IMR-90 (cell line): Measurements from ENCODE around the gene HS6ST2. TPM values are rescaled to one million over a fixed set of nuclear protein-coding genes. Genes with fewer than 3 reads are reported as not detected.

Source experiments
- ATAC-seq: fragments of 200-7000 bp; cut with Tn5 transposase; 2 replicates; pipeline ENCODE4 v1.9.1; 2020; ENCODE audit warnings: low read depth, mild to moderate bottlenecking, moderate library complexity
- BruUV-seq: library from RNA; stranded (reverse); fragments of 400-500 nt; replicated peaks from 2 replicates; lab custom pipeline; 2021; lab: Mats Ljungman, UMichigan
- CTCF ChIA-PET: fragments of 300-600 bp; formaldehyde crosslinking; extraction: SDS; loops from one replicate; lab custom pipeline; 2021; ENCODE audit warnings: antibody characterized with exemption; lab: Yijun Ruan, JAX
- POLR2A ChIA-PET: fragments of 300-600 bp; sonication (Branson Sonifier 250); formaldehyde crosslinking; loops from one replicate; lab custom pipeline; 2022; ENCODE audit warnings: antibody characterized with exemption; ENCODE audit not compliant: unreplicated experiment; lab: Charles Lee
- DNase-seq: peaks from one replicate; pipeline ENCODE4 v3.0.0; 2013
- H2AFZ ChIP-seq: replicated peaks from 2 replicates; pipeline ENCODE3; 2013; ENCODE audit warnings: low read length, mild to moderate bottlenecking; ENCODE audit not compliant: poor library complexity
- H2AK5ac ChIP-seq: 2 replicates; pipeline ENCODE4 v1.6.1; 2013; ENCODE audit warnings: low read depth, low read length, inconsistent platforms
- H2AK9ac ChIP-seq: replicated peaks from 2 replicates; pipeline ENCODE3; 2013; ENCODE audit warnings: mild to moderate bottlenecking, low read depth, low read length, moderate library complexity; ENCODE audit not compliant: poor library complexity
- H2BK120ac ChIP-seq: 2 replicates; pipeline ENCODE4 v1.6.1; 2013; ENCODE audit warnings: low read depth, low read length, inconsistent platforms
- H2BK15ac ChIP-seq: 3 replicates; pipeline ENCODE4 v1.6.1; 2013; ENCODE audit warnings: low read depth, low read length, inconsistent platforms
- H2BK20ac ChIP-seq: 2 replicates; pipeline ENCODE4 v1.6.1; 2013; ENCODE audit warnings: low read depth, mild to moderate bottlenecking, inconsistent platforms, low read length, moderate library complexity
- H2BK5ac ChIP-seq: 2 replicates; pipeline ENCODE4 v1.6.1; 2013; ENCODE audit warnings: mild to moderate bottlenecking, low read depth, low read length, inconsistent platforms; ENCODE audit not compliant: poor library complexity, severe bottlenecking
- H3K14ac ChIP-seq: replicated peaks from 2 replicates; pipeline ENCODE4 v1.6.1; 2013; ENCODE audit warnings: low read depth, low read length, inconsistent platforms
- H3K18ac ChIP-seq: 2 replicates; pipeline ENCODE4 v1.6.1; 2013; ENCODE audit warnings: low read depth, low read length, control low read depth
- H3K23ac ChIP-seq: 2 replicates; pipeline ENCODE4 v1.6.1; 2013; ENCODE audit warnings: low read depth, low read length, inconsistent platforms
- H3K27ac ChIP-seq: 2 replicates; pipeline ENCODE4 v1.5.1; 2013; ENCODE audit warnings: mild to moderate bottlenecking, control low read depth, low read length; ENCODE audit not compliant: insufficient read depth
- H3K27me3 ChIP-seq: 2 replicates; pipeline ENCODE4 v1.6.1; 2013; ENCODE audit warnings: low read length; ENCODE audit not compliant: control insufficient read depth, insufficient read depth
- H3K36me3 ChIP-seq: 2 replicates; pipeline ENCODE4 v1.6.1; 2013; ENCODE audit warnings: low read length, mixed read lengths; ENCODE audit not compliant: control insufficient read depth, insufficient read depth
- H3K4ac ChIP-seq: 2 replicates; pipeline ENCODE4 v1.6.1; 2013; ENCODE audit warnings: low read depth, low read length, inconsistent platforms
- H3K4me1 ChIP-seq: 2 replicates; pipeline ENCODE4 v1.6.1; 2013; ENCODE audit warnings: low read length, mixed read lengths; ENCODE audit not compliant: control insufficient read depth, insufficient read depth
- H3K4me2 ChIP-seq: 2 replicates; pipeline ENCODE4 v1.6.1; 2013; ENCODE audit warnings: low read depth, mild to moderate bottlenecking, control low read depth, low read length, moderate library complexity
- H3K4me3 ChIP-seq: 2 replicates; pipeline ENCODE4 v1.5.1; 2013; ENCODE audit warnings: low read depth, mild to moderate bottlenecking, control low read depth, low read length, moderate library complexity; ENCODE audit not compliant: insufficient read depth
- H3K56ac ChIP-seq: 2 replicates; pipeline ENCODE4 v1.6.1; 2013; ENCODE audit warnings: low read length, inconsistent platforms; ENCODE audit not compliant: insufficient read depth; ENCODE audit errors: extremely low read depth
- H3K79me1 ChIP-seq, 2 experiments: 2 replicates each; pipeline ENCODE4 v1.6.1; 2013; ENCODE audit warnings: low read length in 2 of 2, inconsistent platforms in 1 of 2, low read depth in 1 of 2
- H3K9ac ChIP-seq: 2 replicates; pipeline ENCODE4 v1.6.1; 2013; ENCODE audit warnings: low read depth, low read length, control low read depth
- H3K9me1 ChIP-seq: 2 replicates; pipeline ENCODE4 v1.6.1; 2013; ENCODE audit warnings: low read length, inconsistent platforms; ENCODE audit not compliant: insufficient read depth
- H3K9me3 ChIP-seq: 2 replicates; pipeline ENCODE4 v1.6.1; 2013; ENCODE audit warnings: low read length; ENCODE audit not compliant: control insufficient read depth, insufficient read depth
- H4K20me1 ChIP-seq: 2 replicates; pipeline ENCODE4 v1.6.1; 2013; ENCODE audit warnings: low read length, inconsistent platforms; ENCODE audit not compliant: insufficient read depth
- H4K5ac ChIP-seq: 2 replicates; pipeline ENCODE4 v1.6.1; 2013; ENCODE audit warnings: mild to moderate bottlenecking, low read depth, low read length, control low read depth
- H4K8ac ChIP-seq, 2 experiments: 2 replicates each; pipeline ENCODE4 v1.6.1; 2013; ENCODE audit warnings: low read depth in 2 of 2, low read length in 2 of 2, control low read depth in 1 of 2, inconsistent platforms in 1 of 2
- H4K91ac ChIP-seq: 2 replicates; pipeline ENCODE4 v1.6.1; 2013; ENCODE audit warnings: low read depth, low read length, inconsistent platforms; ENCODE audit not compliant: insufficient read depth
- BHLHE40 ChIP-seq: fragments of 150-350 bp; IDR thresholded peaks from 2 replicates; pipeline ENCODE4 v1.6.1; 2016; ENCODE audit warnings: mild to moderate bottlenecking, low read depth, low read length
- CEBPB ChIP-seq: IDR thresholded peaks from 2 replicates; pipeline ENCODE4 v1.6.1; 2012; ENCODE audit warnings: low read depth, low read length, improper control_type of control experiment
- CHD1 ChIP-seq: IDR thresholded peaks from 2 replicates; pipeline ENCODE4 v1.6.1; 2012; ENCODE audit warnings: low read depth, low read length, improper control_type of control experiment
- FOS ChIP-seq: fragments of 150-350 bp; IDR thresholded peaks from 2 replicates; pipeline ENCODE4 v1.6.1; 2016; ENCODE audit warnings: low read depth, low read length
- MAFK ChIP-seq: IDR thresholded peaks from 2 replicates; pipeline ENCODE4 v1.6.1; 2012; ENCODE audit warnings: low read depth, low read length, improper control_type of control experiment
- MAZ ChIP-seq: IDR thresholded peaks from 2 replicates; pipeline ENCODE4 v1.6.1; 2012; ENCODE audit warnings: low read depth, mild to moderate bottlenecking, low read length, improper control_type of control experiment, moderate library complexity, borderline replicate concordance
- MXI1 ChIP-seq: IDR thresholded peaks from 2 replicates; pipeline ENCODE4 v1.6.1; 2012; ENCODE audit warnings: low read depth, mild to moderate bottlenecking, low read length, moderate library complexity, borderline replicate concordance
- NFE2L2 ChIP-seq: fragments of 150-350 bp; IDR thresholded peaks from 2 replicates; pipeline ENCODE4 v1.6.1; 2016; ENCODE audit warnings: low read depth, mild to moderate bottlenecking, low read length
- POLR2A ChIP-seq: IDR thresholded peaks from 2 replicates; pipeline ENCODE4 v1.6.1; 2012; ENCODE audit warnings: mild to moderate bottlenecking, low read depth, low read length
- RAD21 ChIP-seq: IDR thresholded peaks from 2 replicates; pipeline ENCODE4 v1.6.1; 2012; ENCODE audit warnings: low read length, improper control_type of control experiment
- RFX5 ChIP-seq: IDR thresholded peaks from 2 replicates; pipeline ENCODE4 v1.8.0; 2012; ENCODE audit warnings: low read depth, mild to moderate bottlenecking, low read length, moderate library complexity
- SMC3 ChIP-seq: fragments of 150-350 bp; IDR thresholded peaks from 2 replicates; pipeline ENCODE4 v1.6.1; 2016; ENCODE audit warnings: low read depth, mild to moderate bottlenecking, antibody characterized with exemption, low read length, moderate library complexity
- WGBS, 2 experiments: methylation state at CpG; one replicate each; pipeline versions ENCODE4 v1.1.5 to v1.1.7; 2013; ENCODE audit warnings: missing lambda C conversion rate in 2 of 2; ENCODE audit not compliant: insufficient read length in 1 of 2; ENCODE audit errors: extremely low coverage in 2 of 2; 5-methylcytosine and 5-hydroxymethylcytosine counted together
- dilution Hi-C: fragments of 300-500 bp; cut with HindIII; formaldehyde crosslinking; loops from one replicate; pipeline ENCODE4 v1.14.3; 2018; ENCODE audit warnings: low sequenced_read_pairs; ENCODE audit not compliant: unreplicated experiment
- in situ Hi-C: fragments of 300-500 bp; cut with MboI; formaldehyde crosslinking; loops from 3 replicates; pipeline ENCODE4 v1.14.3; 2019; ENCODE audit warnings: low sequenced_read_pairs, inconsistent platforms, mixed read lengths
- intact Hi-C: fragments of 100-400 bp; cut with micrococcal nuclease; formaldehyde crosslinking; loops from 2 replicates; pipeline ENCODE4 v1.10.0; 2022
- polyA plus RNA-seq, 3 experiments: library from polyadenylated mRNA; depleted of rRNA; stranded (reverse); fragments of >200 nt; gene quantifications; 2 replicates each; pipeline ENCODE4 v1.2.3, GENCODE V29; 2012; ENCODE audit warnings: low replicate concordance in 1 of 3
- total RNA-seq: library from RNA; depleted of rRNA; stranded (reverse); fragments of >200 nt; gene quantifications from 2 replicates; pipeline ENCODE4 v1.2.3, GENCODE V29; 2012
- TF ChIP-seq, protein P1 (sequence below): fragments of 150-350 bp; IDR thresholded peaks from 2 replicates; pipeline ENCODE4 v1.6.1; 2017; ENCODE audit warnings: mild to moderate bottlenecking, antibody characterized with exemption, low read length, low read depth
- TF ChIP-seq, protein P2 (sequence below): conservative IDR thresholded peaks from 2 replicates; pipeline ENCODE4 v1.5.1; 2012; ENCODE audit warnings: mild to moderate bottlenecking, low read depth, low read length, improper control_type of control experiment
- TF ChIP-seq, protein P3 (sequence below): fragments of 150-350 bp; IDR thresholded peaks from 2 replicates; pipeline ENCODE4 v1.6.1; 2016; ENCODE audit warnings: low read depth, mild to moderate bottlenecking, low read length, moderate library complexity, borderline replicate concordance

HS6ST2 gene
- total and polyA plus RNA-seq, 2 of the 4 experiments (the other 2 are of a cell fraction), result not detected

DNA sequence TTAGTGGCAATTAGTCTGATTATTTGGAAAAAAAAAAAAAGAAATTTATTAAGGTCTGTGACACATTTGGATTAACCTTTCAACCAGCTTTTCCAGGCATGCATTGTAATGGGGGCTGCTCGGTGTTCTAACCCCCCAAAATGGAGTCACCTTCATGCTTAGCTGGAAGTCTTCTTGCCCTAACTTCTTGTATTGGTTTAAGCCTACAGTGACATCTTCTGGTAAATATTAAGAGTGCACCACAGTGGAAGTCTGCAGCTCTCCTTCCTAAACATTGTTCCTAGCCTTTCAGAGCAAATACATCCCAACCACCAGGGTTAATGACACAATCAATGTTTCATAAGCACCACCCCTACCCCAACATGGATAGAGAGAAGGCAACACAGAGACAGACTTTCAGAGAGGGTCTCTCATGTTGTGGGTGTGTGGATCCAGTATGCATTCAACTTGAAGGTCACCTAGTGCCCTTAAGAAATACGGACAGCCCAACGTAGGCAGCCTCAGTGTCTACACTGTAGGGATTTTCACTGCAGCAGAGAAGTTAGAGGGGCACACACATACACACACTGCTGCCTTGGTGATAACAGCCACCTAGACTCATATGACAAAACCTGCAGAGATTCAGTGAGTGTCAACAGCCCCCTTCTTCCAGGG is 326.7 kb downstream of the HS6ST2 start:
- DNase-seq, result peak; percentile 40
- peak; percentile 89 for ATAC-seq
- dilution Hi-C loops (no loop called here), intact Hi-C loops (loop anchor here (1.0 to 10.0 kb wide), 5 partner anchors 339 to 1043 kb away; no protein-coding TSS in a partner anchor), in situ Hi-C loops (loop anchor here (10.0 to 25.0 kb wide), 3 partner anchors 337 to 794 kb away; no protein-coding TSS in a partner anchor)
- no peaks in the 10 kb centered on the region for H4K20me1 ChIP-seq
- no peak overlapping the region for H3K14ac ChIP-seq
- no peak overlapping the region for H2AK9ac ChIP-seq
- no peak overlapping the region for H3K23ac ChIP-seq
- no peaks in the 10 kb centered on the region for H3K36me3 ChIP-seq
- H2AK5ac ChIP-seq, result no peak overlapping the region
- no peaks in the 10 kb centered on the region for H3K79me1 ChIP-seq
- H3K27ac ChIP-seq, result no peak overlapping the region
- H4K8ac ChIP-seq, result no peak overlapping the region
- no peak overlapping the region for H3K4ac ChIP-seq
- H3K4me1 ChIP-seq, result no peaks in the 10 kb centered on the region
- ChIA-PET CTCF (interaction anchor here (0.7 to 1.1 kb wide), 3 partner anchors 539 to 790 kb away, joined by 3 to 5 read pairs (median 3); no protein-coding TSS in a partner anchor), POLR2A (interaction anchor here (0.6 kb wide), 1 partner anchor 405 kb away, joined by 4 read pairs; no protein-coding TSS in a partner anchor)
- no peak overlapping the region for H2BK20ac ChIP-seq
- no peak overlapping the region for H3K56ac ChIP-seq
- no peak overlapping the region for H3K9ac ChIP-seq
- no peak overlapping the region for H3K4me2 ChIP-seq
- no peak overlapping the region for H2AFZ ChIP-seq
- no peaks in the 10 kb centered on the region for H3K9me3 ChIP-seq
- WGBS, 2 experiments, result no CpG with 5 or more reads among the region's 3 CpGs
- H3K9me1 ChIP-seq, result no peaks in the 10 kb centered on the region
- no peak overlapping the region for H3K18ac ChIP-seq
- peaks cover 22% of the 10 kb centered on the region for H3K27me3 ChIP-seq
- no peak overlapping the region for H2BK5ac ChIP-seq
- no peak overlapping the region for H2BK15ac ChIP-seq
- no peak overlapping the region for H2BK120ac ChIP-seq
- H3K4me3 ChIP-seq, result no peak overlapping the region
- H4K91ac ChIP-seq, result no peak overlapping the region
- no peak overlapping the region for H4K5ac ChIP-seq
- BruUV-seq, result no TSS peak
- TF ChIP-seq SMC3 (peak; percentile 43; the same call in 1 of the 2 replicates), MAFK (no peak), BHLHE40 (no peak), MAZ (no peak), POLR2A (no peak), CHD1 (no peak), RAD21 (peak; percentile 57), RFX5 (no peak), CEBPB (no peak), MXI1 (no peak), NFE2L2 (no peak), FOS (no peak)
- TF ChIP-seq, protein P1, sequence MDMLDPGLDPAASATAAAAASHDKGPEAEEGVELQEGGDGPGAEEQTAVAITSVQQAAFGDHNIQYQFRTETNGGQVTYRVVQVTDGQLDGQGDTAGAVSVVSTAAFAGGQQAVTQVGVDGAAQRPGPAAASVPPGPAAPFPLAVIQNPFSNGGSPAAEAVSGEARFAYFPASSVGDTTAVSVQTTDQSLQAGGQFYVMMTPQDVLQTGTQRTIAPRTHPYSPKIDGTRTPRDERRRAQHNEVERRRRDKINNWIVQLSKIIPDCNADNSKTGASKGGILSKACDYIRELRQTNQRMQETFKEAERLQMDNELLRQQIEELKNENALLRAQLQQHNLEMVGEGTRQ, result no peak
- TF ChIP-seq, protein P2, sequence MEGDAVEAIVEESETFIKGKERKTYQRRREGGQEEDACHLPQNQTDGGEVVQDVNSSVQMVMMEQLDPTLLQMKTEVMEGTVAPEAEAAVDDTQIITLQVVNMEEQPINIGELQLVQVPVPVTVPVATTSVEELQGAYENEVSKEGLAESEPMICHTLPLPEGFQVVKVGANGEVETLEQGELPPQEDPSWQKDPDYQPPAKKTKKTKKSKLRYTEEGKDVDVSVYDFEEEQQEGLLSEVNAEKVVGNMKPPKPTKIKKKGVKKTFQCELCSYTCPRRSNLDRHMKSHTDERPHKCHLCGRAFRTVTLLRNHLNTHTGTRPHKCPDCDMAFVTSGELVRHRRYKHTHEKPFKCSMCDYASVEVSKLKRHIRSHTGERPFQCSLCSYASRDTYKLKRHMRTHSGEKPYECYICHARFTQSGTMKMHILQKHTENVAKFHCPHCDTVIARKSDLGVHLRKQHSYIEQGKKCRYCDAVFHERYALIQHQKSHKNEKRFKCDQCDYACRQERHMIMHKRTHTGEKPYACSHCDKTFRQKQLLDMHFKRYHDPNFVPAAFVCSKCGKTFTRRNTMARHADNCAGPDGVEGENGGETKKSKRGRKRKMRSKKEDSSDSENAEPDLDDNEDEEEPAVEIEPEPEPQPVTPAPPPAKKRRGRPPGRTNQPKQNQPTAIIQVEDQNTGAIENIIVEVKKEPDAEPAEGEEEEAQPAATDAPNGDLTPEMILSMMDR, result peak; percentile 62
- TF ChIP-seq, protein P3, sequence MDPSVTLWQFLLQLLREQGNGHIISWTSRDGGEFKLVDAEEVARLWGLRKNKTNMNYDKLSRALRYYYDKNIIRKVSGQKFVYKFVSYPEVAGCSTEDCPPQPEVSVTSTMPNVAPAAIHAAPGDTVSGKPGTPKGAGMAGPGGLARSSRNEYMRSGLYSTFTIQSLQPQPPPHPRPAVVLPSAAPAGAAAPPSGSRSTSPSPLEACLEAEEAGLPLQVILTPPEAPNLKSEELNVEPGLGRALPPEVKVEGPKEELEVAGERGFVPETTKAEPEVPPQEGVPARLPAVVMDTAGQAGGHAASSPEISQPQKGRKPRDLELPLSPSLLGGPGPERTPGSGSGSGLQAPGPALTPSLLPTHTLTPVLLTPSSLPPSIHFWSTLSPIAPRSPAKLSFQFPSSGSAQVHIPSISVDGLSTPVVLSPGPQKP, result no peak
